Ascending aorta (tissue), 2 donors: ENCODE data around the gene C6orf47. TPM values are rescaled to one million over a fixed set of nuclear protein-coding genes. Genes with fewer than 3 reads are reported as not detected.

Experiments
- DNase-seq, 2 donors: peaks; one replicate each; pipeline ENCODE4 v3.0.0-alpha.2; 2019; ENCODE audit warnings: low spot score in 2 of 2
- H3K27ac ChIP-seq, 2 donors: fragments of 200-600 bp; sonication (generic); one replicate each; pipeline ENCODE4 v1.5.1; 2016 to 2017; ENCODE audit warnings: mild to moderate bottlenecking in 1 of 2
- H3K27me3 ChIP-seq: fragments of 200-600 bp; sonication (generic); one replicate; pipeline ENCODE4 v1.5.1; 2017
- H3K36me3 ChIP-seq, 2 donors: fragments of 200-600 bp; sonication (generic); one replicate each; pipeline ENCODE4 v1.5.1; 2016
- H3K4me1 ChIP-seq, 2 donors: fragments of 200-600 bp; sonication (generic); one replicate each; pipeline ENCODE4 v1.5.1; 2016 to 2017; ENCODE audit warnings: mild to moderate bottlenecking in 1 of 2
- H3K4me3 ChIP-seq, 2 donors: fragments of 200-600 bp; sonication (generic); one replicate each; pipeline ENCODE4 v1.5.1; 2016 to 2017; ENCODE audit warnings: mild to moderate bottlenecking in 1 of 2
- H3K9me3 ChIP-seq, 2 donors: fragments of 200-600 bp; sonication (generic); one replicate each; pipeline ENCODE4 v1.5.1; 2016
- intact Hi-C: fragments of 100-400 bp; cut with DNase I; formaldehyde crosslinking; loops from one replicate; pipeline ENCODE4 v1.15.1; 2023
- total RNA-seq: library from RNA; depleted of rRNA; stranded (reverse); fragments of >200 nt; gene quantifications from one replicate; pipeline ENCODE4 v1.1.0, GENCODE V29; 2016
- TF ChIP-seq, protein P1 (sequence below), 3 experiments: fragments of 200-600 bp in 2 of 3; fragments of 450-650 bp in 1 of 3; sonication (generic) in 2 of 3; IDR thresholded peaks; one replicate each; pipeline ENCODE4 v1.5.1; 2016 to 2019; ENCODE audit warnings: antibody characterized with exemption in 3 of 3, mild to moderate bottlenecking in 1 of 3, moderate library complexity in 1 of 3

The C6orf47 gene
- total RNA-seq, 1 donor from 2014 or later: 20.9 TPM

- Histone ChIP-seq H3K27me3 (no peaks in the 10 kb centered on the region), H3K36me3 (peaks cover 97 to 100% of the 10 kb centered on the region in 2 donors), H3K4me1 (no peaks in the 10 kb centered on the region), H3K4me3 (no peak overlapping the region), H3K27ac (no peak overlapping the region), H3K9me3 (no peaks in the 10 kb centered on the region)
- no peak for DNase-seq
- TF ChIP-seq, protein P1, sequence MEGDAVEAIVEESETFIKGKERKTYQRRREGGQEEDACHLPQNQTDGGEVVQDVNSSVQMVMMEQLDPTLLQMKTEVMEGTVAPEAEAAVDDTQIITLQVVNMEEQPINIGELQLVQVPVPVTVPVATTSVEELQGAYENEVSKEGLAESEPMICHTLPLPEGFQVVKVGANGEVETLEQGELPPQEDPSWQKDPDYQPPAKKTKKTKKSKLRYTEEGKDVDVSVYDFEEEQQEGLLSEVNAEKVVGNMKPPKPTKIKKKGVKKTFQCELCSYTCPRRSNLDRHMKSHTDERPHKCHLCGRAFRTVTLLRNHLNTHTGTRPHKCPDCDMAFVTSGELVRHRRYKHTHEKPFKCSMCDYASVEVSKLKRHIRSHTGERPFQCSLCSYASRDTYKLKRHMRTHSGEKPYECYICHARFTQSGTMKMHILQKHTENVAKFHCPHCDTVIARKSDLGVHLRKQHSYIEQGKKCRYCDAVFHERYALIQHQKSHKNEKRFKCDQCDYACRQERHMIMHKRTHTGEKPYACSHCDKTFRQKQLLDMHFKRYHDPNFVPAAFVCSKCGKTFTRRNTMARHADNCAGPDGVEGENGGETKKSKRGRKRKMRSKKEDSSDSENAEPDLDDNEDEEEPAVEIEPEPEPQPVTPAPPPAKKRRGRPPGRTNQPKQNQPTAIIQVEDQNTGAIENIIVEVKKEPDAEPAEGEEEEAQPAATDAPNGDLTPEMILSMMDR (IDR thresholded peaks at IDR 0.05): no peak
- intact Hi-C loops: no loop called here
Observed at GRCh38 chr6:31630177-31630934, 30.2 kb downstream of the C6orf47 start.

- no peak overlapping the region for H3K27ac ChIP-seq
- H3K4me3 ChIP-seq: no peak overlapping the region
- TF ChIP-seq, protein P1 (IDR thresholded peaks at IDR 0.05): no peak
- intact Hi-C loops: loop anchor here (10.0 kb wide), 1 partner anchor 1346 kb away; no protein-coding TSS in a partner anchor
- H3K4me1 ChIP-seq: no peaks in the 10 kb centered on the region
- H3K27me3 ChIP-seq: no peaks in the 10 kb centered on the region
- H3K36me3 ChIP-seq: peaks cover 97 to 100% of the 10 kb centered on the region in 2 donors
- H3K9me3 ChIP-seq: no peaks in the 10 kb centered on the region
- no peak for DNase-seq
Observed at GRCh38 chr6:31629014-31629413, 31.6 kb downstream of the C6orf47 start.

DNA sequence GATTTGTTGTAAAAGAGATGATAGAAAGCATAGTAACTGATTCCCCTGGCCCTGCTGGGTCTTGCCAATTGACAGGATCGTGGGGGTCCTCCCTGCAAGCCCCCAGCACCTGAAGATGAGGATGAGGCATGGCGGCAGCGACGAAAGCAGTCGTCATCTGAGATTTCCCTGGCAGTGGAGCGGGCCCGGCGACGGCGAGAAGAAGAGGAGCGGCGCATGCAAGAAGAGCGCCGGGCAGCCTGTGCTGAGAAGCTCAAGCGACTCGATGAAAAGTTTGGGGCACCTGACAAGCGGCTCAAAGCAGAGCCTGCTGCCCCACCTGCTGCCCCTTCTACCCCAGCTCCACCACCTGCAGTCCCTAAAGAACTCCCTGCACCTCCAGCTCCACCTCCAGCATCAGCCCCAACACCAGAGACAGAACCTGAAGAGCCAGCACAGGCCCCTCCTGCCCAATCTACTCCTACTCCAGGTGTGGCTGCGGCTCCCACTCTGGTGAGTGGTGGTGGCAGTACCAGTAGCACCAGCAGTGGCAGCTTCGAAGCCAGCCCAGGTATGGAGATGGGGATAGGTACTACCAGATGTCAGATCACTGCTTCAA is 32.8 kb downstream of the C6orf47 start:
- Histone ChIP-seq H3K4me1 (no peaks in the 10 kb centered on the region), H3K27ac (no peak overlapping the region), H3K4me3 (no peak overlapping the region), H3K36me3 (peaks cover 93 to 96% of the 10 kb centered on the region in 2 donors), H3K27me3 (no peaks in the 10 kb centered on the region), H3K9me3 (no peaks in the 10 kb centered on the region)
- no peak for DNase-seq
- TF ChIP-seq, protein P1 (IDR thresholded peaks at IDR 0.05): no peak
- intact Hi-C loops: loop anchor here (10.0 kb wide), 1 partner anchor 1347 kb away; no protein-coding TSS in a partner anchor

- no peak for DNase-seq
- Histone ChIP-seq H3K27ac (no peak overlapping the region), H3K9me3 (no peaks in the 10 kb centered on the region), H3K36me3 (peaks cover 86 to 87% of the 10 kb centered on the region in 2 donors), H3K4me1 (peaks cover 3 to 7% of the 10 kb centered on the region in 2 donors), H3K27me3 (no peaks in the 10 kb centered on the region), H3K4me3 (no peak overlapping the region)
- TF ChIP-seq, protein P1 (IDR thresholded peaks at IDR 0.05): no peak
- intact Hi-C loops: loop anchor here (10.0 kb wide), 1 partner anchor 1348 kb away; no protein-coding TSS in a partner anchor
Observed at GRCh38 chr6:31626952-31627351, 33.6 kb downstream of the C6orf47 start.

GRCh38 chr6:31624070-31624469 is 36.5 kb downstream of the C6orf47 start:
- intact Hi-C loops: loop anchor here (5.0 to 10.0 kb wide), 2 partner anchors 1007 to 1351 kb away; partner anchors contain the start of genes MRPS18B and PPP1R10
- H3K4me1 ChIP-seq: peaks cover 8 to 9% of the 10 kb centered on the region in 2 donors
- H3K36me3 ChIP-seq: peaks cover 58 to 59% of the 10 kb centered on the region in 2 donors
- no peaks in the 10 kb centered on the region for H3K9me3 ChIP-seq
- H3K27me3 ChIP-seq: no peaks in the 10 kb centered on the region
- DNase-seq: no peak
- TF ChIP-seq, protein P1 (IDR thresholded peaks at IDR 0.05): no peak
- H3K4me3 ChIP-seq: no peak overlapping the region
- H3K27ac ChIP-seq: no peak overlapping the region
